ENCODE results near the gene PGBD1. TPM values are rescaled to one million over a fixed set of nuclear protein-coding genes. Genes with fewer than 3 reads are reported as not detected.
A peak's percentile ranks its signal among the peaks of the same experiment; 100 is the strongest.

The PGBD1 gene
- total and polyA plus RNA-seq, 10 of the 15 experiments (the other 5 are each of a cell fraction or from before 2014, with no cell fraction given): 1.9 to 4.9 (median 3.8) TPM

DNA sequence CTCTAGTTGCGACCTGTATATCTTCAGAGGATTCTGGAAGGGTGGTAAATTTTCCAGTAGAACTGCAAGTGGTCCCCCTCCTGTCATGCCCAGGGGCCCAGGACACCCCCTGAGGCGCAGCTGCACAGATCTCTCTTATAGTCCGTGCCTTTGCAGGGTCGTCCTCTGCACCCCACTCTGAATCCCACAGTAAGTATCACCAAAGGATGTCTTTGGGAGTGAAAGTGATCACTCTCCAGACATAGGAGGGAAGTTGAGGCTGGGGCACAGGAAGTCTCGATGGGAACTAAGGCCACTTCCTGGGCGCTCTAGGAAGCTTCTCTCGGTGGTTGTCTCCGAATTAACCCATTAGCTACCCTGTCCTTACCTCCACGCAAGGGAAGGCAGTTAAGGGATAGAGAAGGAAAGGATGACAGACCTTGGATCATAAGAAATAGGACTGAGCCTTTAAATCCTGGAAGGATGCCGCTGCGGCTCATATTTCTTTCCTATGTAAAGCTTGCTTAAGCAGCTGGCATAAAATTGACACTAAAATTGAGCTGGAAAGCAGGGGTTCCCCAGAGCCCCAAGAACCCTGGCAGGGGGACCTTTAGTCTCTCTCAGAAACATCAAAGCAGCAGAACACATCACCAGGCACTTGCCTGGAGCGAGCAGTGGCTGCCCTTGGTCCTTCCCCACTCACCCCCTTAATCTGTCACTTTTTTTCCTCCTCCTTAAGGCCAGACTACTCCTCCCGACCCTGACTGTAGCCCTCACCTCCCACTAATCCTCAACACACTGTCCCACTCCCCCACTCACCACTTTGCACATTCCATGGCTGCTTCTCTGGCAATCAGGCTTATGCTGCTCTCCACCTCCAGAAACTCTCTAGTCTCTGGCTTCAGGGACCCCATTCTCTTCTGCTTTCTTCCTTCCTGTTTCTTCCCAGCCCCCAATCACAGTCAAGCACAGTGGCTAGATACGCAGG lies 29.1 kb upstream of the PGBD1 start, which contains the start of gene ZKSCAN4 (continued):
- TF ChIP-seq DPF2 (IDR thresholded peaks at IDR 0.05) (no peak), SMARCA5 (IDR thresholded peaks at IDR 0.05) (peak; percentile 61), ASH2L (IDR thresholded peaks at IDR 0.05; ENCODE audit: borderline replicate concordance, low read depth) (no peak), POLR2AphosphoS2 (IDR thresholded peaks at IDR 0.05; ENCODE audit: low read depth, low read length) (no peak), ZSCAN29 (IDR thresholded peaks at IDR 0.05) (no peak), SIX5 (IDR thresholded peaks at IDR 0.05; ENCODE audit: low read depth, low read length, severe bottlenecking) (peak; percentile 25), SUZ12 (IDR thresholded peaks at IDR 0.05; ENCODE audit: unreplicated experiment) (no peak), TBL1XR1 (IDR thresholded peaks at IDR 0.05; ENCODE audit: low read depth, low read length) (no peak), POLR2AphosphoS5 (IDR thresholded peaks at IDR 0.05; ENCODE audit: low read length) (peak; percentile 62; the same call in 1 of the 2 replicates), MXI1 (IDR thresholded peaks at IDR 0.05; ENCODE audit: low read depth, low read length) (no peak), ZNF24 (IDR thresholded peaks at IDR 0.05) (peak; percentile 58; the same call in 1 of the 2 replicates), SUPT20H (IDR thresholded peaks at IDR 0.05; ENCODE audit: borderline replicate concordance, control insufficient read depth, low read depth, low read length) (no peak), TCF7 (IDR thresholded peaks at IDR 0.05; ENCODE audit: borderline replicate concordance) (no peak)
- TF ChIP-seq, protein P1, sequence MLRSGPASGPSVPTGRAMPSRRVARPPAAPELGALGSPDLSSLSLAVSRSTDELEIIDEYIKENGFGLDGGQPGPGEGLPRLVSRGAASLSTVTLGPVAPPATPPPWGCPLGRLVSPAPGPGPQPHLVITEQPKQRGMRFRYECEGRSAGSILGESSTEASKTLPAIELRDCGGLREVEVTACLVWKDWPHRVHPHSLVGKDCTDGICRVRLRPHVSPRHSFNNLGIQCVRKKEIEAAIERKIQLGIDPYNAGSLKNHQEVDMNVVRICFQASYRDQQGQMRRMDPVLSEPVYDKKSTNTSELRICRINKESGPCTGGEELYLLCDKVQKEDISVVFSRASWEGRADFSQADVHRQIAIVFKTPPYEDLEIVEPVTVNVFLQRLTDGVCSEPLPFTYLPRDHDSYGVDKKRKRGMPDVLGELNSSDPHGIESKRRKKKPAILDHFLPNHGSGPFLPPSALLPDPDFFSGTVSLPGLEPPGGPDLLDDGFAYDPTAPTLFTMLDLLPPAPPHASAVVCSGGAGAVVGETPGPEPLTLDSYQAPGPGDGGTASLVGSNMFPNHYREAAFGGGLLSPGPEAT (IDR thresholded peaks at IDR 0.05; ENCODE audit: low read depth): peak; percentile 92
- TF ChIP-seq, protein P2, sequence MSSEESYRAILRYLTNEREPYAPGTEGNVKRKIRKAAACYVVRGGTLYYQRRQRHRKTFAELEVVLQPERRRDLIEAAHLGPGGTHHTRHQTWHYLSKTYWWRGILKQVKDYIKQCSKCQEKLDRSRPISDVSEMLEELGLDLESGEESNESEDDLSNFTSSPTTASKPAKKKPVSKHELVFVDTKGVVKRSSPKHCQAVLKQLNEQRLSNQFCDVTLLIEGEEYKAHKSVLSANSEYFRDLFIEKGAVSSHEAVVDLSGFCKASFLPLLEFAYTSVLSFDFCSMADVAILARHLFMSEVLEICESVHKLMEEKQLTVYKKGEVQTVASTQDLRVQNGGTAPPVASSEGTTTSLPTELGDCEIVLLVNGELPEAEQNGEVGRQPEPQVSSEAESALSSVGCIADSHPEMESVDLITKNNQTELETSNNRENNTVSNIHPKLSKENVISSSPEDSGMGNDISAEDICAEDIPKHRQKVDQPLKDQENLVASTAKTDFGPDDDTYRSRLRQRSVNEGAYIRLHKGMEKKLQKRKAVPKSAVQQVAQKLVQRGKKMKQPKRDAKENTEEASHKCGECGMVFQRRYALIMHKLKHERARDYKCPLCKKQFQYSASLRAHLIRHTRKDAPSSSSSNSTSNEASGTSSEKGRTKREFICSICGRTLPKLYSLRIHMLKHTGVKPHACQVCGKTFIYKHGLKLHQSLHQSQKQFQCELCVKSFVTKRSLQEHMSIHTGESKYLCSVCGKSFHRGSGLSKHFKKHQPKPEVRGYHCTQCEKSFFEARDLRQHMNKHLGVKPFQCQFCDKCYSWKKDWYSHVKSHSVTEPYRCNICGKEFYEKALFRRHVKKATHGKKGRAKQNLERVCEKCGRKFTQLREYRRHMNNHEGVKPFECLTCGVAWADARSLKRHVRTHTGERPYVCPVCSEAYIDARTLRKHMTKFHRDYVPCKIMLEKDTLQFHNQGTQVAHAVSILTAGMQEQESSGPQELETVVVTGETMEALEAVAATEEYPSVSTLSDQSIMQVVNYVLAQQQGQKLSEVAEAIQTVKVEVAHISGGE (CRISPR knock-in tag; IDR thresholded peaks at IDR 0.05): peak; percentile 86
